BE2C (cell line): ENCODE measurements around the gene SOX10.

Experiments
- DNase-seq: peaks from one replicate; pipeline ENCODE4 v3.0.0-alpha.2; 2020
- H3K27me3 ChIP-seq: fragments of 250-450 bp; sonication (Bioruptor Pico); 2 replicates; pipeline ENCODE4 v1.5.1; 2020; ENCODE audit warnings: mild to moderate bottlenecking
- H3K36me3 ChIP-seq: fragments of 250-450 bp; sonication (Bioruptor Pico); 2 replicates; pipeline ENCODE4 v1.5.1; 2020; ENCODE audit warnings: mild to moderate bottlenecking
- H3K4me1 ChIP-seq: fragments of 250-450 bp; sonication (Bioruptor Pico); 2 replicates; pipeline ENCODE4 v1.5.1; 2020
- H3K4me3 ChIP-seq: 2 replicates; pipeline ENCODE4 v1.5.1; 2011; ENCODE audit warnings: low read depth, low read length
- H3K9me3 ChIP-seq: fragments of 250-450 bp; sonication (Bioruptor Pico); 2 replicates; pipeline ENCODE4 v1.5.1; 2020
- CTCF ChIP-seq: IDR thresholded peaks from 2 replicates; pipeline ENCODE4 v1.5.1; 2012; ENCODE audit warnings: mild to moderate bottlenecking, low read depth, low read length

SOX10 gene

DNA sequence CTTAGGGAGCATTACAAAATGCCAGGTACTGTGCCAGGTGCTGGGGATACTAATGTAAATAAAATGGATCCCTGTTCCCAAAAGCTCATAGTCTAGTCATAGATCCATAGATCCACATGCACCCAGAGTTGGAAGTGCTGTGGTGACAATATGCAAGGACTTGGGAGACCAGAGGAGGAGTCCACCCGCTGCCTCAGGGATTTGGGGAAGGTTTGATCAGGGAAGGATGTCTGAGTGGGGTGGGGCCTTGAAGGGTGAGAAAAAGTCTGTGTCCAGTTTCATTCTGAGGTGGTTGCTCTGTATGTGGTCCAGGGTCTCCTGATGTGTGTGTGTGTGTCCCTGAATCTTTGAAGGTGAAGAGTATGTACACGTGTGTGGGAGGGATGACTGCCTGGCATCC is 9.2 kb downstream of the SOX10 start:
- Histone ChIP-seq H3K36me3 (peaks cover 9% of the 10 kb centered on the region), H3K4me1 (peaks cover 13% of the 10 kb centered on the region), H3K4me3 (no peak overlapping the region), H3K9me3 (no peaks in the 10 kb centered on the region), H3K27me3 (no peaks in the 10 kb centered on the region)
- no peak for DNase-seq
- no peak for TF ChIP-seq CTCF

DNA sequence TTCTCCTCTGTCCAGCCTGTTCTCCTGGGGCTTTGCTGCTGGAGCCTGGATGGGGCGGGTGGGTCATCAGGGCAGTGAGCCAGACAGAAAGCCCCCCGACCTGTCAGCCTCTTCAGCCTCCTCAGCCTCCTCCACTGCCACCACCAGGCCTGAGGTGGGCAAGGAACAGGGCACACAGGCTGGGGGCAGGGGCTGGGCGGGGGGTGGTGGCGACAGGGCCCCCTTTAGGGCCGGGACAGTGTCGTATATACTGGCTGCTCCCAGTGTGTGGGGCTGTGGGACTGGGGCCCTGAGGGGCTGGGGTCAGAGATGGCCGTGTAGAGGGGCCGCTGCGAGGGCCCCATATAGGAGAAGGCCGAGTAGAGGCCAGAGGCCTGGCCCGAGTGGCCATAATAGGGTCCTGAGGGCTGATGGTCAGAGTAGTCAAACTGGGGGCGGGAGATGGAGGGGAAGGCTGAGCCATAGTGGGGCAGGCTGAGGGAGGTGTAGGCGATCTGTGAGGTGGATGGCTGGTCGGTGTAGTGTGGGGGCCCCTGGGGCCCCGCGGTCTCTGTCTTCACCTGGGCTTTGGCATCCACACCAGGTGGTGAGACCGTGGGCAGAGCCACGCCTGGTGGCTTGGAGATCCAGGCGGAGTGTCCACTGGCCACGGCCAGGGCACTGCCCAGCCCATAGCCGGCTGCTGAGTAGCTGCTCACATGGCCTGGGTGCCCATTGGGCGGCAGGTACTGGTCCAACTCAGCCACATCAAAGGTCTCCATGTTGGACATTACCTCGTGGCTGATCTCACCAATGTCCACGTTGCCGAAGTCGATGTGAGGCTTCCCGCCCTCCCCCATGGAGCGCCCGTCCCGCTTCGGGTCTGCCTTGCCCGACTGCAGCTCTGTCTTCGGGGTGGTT is 10.8 kb downstream of the SOX10 start:
- Histone ChIP-seq H3K9me3 (no peaks in the 10 kb centered on the region), H3K4me3 (no peak overlapping the region), H3K4me1 (peaks cover 13% of the 10 kb centered on the region), H3K27me3 (no peaks in the 10 kb centered on the region), H3K36me3 (peaks cover 16% of the 10 kb centered on the region)
- TF ChIP-seq CTCF = no peak
- DNase-seq = no peak

DNA sequence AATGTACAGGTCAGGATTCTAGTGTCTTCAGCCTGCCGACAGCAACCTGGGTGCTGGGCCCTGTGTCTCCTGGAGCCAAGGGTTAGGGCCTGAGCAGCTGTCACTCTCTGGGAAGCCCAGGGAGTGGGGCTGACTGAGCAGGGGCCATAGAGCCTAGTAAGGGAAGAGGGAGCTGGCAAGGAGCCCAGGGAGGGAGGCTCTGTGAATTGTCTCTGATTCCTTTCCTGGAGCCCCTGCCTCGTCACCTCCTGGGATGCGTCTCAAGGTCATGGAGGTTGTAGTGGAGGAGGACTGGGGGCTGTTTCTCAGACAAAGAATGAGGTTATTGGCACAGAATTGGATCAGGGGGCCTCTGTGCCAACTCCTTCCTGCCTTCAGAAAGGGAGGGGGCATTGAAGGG is 11.8 kb downstream of the SOX10 start:
- Histone ChIP-seq H3K27me3 (no peaks in the 10 kb centered on the region), H3K36me3 (peaks cover 26% of the 10 kb centered on the region), H3K9me3 (no peaks in the 10 kb centered on the region), H3K4me1 (peaks cover 13% of the 10 kb centered on the region), H3K4me3 (no peak overlapping the region)
- TF ChIP-seq CTCF = no peak
- DNase-seq = peak; percentile 75

GRCh38 chr22:37971475-37972434 is 12.6 kb downstream of the SOX10 start:
- no peak for TF ChIP-seq CTCF
- Histone ChIP-seq H3K4me3 (no peak overlapping the region), H3K4me1 (peaks cover 13% of the 10 kb centered on the region), H3K9me3 (no peaks in the 10 kb centered on the region), H3K36me3 (peaks cover 34% of the 10 kb centered on the region), H3K27me3 (no peaks in the 10 kb centered on the region)
- no peak for DNase-seq

DNA sequence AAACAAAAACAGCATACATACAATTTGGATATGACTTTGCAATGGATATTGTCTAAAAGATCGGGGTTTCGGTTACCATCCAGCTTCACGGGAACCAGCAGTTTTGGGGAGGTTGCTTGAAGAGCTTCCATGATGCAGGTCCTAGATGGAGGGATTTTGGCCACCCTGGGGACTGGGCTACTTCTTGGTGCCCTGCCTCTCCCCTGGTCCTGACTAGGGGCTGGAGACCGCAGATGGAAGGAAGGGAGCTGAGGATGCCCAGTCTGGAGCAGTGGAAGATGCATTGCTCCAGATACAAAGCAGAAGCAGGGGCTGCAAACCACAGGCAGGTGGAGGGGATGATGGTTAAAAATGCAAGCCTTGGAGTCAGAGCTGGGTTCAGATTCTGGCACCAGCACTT is 13.5 kb downstream of the SOX10 start:
- Histone ChIP-seq H3K4me3 (no peak overlapping the region), H3K9me3 (no peaks in the 10 kb centered on the region), H3K27me3 (no peaks in the 10 kb centered on the region), H3K4me1 (peaks cover 13% of the 10 kb centered on the region), H3K36me3 (peaks cover 43% of the 10 kb centered on the region)
- no peak for TF ChIP-seq CTCF
- DNase-seq = no peak
